ENCODE data around the gene LTK.
"Not testable (repeated sequence)": the region's sequence is repeated elsewhere in the genome, so short reads cannot be mapped to it uniquely, and the experiment has no call there.

LTK gene

GRCh38 chr15:41473418-41473817 is 40.2 kb downstream of the LTK start:
- DNase-seq, result no peak

GRCh38 chr15:41469644-41470043 is 44.0 kb downstream of the LTK start:
- DNase-seq, result not testable (repeated sequence)

GRCh38 chr15:41466711-41467110 is 46.9 kb downstream of the LTK start:
- no peak for DNase-seq

- peak; percentile 26 for DNase-seq
Observed at GRCh38 chr15:41465822-41466421, 47.7 kb downstream of the LTK start.

- DNase-seq, result no peak
Observed at GRCh38 chr15:41464889-41465580, 48.6 kb downstream of the LTK start.

GRCh38 chr15:41462084-41462795 is 51.4 kb downstream of the LTK start:
- no peak for DNase-seq
